Subcutaneous adipose tissue (tissue), 4 donors: ENCODE measurements around the gene HOXD10. TPM values are rescaled to one million over a fixed set of nuclear protein-coding genes. Genes with fewer than 3 reads are reported as not detected.

Experiments
- total RNA-seq, 4 donors: library from RNA; depleted of rRNA; stranded (reverse); fragments of >200 nt; gene quantifications; one replicate each; pipeline ENCODE4 v1.1.0, GENCODE V29; 2016
- TF ChIP-seq, protein P1 (sequence below): fragments of 450-650 bp; IDR thresholded peaks from one replicate; pipeline ENCODE4 v1.5.1; 2016; ENCODE audit warnings: low read depth, mild to moderate bottlenecking, control low read depth, antibody characterized with exemption, moderate library complexity

HOXD10 gene
- total RNA-seq, 4 donors from 2014 or later = 0.17 to 0.66 TPM; not detected in 2

DNA sequence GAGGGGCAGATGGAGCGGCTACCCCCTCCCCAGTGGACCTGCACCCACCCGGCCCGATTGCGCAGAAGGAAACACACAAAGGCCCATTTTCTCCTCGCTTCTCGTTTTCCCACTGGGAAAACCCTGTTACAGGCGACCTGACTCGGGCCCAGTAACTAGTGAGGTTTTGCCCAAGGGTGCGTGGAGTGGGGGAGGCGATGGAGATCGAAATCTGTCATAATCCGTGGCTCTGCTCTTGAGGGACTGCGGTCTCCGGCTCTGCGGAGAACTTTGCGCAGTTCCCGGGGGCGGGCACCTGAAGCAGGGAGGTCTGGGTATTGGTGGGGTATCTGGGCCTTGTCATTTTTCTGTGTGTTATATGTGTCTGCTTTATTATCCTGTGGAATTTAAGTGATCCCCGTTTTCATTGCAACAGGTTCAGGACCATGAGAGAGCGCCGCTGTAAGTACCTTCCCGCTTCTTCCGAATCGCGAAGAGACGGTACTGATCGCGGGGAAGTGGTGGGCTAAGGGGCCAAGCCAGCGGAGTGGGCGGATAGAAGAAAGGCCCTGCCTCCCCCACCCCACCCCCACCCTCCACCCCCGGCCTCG, 30.7 kb downstream of the HOXD10 start:
- TF ChIP-seq, protein P1, sequence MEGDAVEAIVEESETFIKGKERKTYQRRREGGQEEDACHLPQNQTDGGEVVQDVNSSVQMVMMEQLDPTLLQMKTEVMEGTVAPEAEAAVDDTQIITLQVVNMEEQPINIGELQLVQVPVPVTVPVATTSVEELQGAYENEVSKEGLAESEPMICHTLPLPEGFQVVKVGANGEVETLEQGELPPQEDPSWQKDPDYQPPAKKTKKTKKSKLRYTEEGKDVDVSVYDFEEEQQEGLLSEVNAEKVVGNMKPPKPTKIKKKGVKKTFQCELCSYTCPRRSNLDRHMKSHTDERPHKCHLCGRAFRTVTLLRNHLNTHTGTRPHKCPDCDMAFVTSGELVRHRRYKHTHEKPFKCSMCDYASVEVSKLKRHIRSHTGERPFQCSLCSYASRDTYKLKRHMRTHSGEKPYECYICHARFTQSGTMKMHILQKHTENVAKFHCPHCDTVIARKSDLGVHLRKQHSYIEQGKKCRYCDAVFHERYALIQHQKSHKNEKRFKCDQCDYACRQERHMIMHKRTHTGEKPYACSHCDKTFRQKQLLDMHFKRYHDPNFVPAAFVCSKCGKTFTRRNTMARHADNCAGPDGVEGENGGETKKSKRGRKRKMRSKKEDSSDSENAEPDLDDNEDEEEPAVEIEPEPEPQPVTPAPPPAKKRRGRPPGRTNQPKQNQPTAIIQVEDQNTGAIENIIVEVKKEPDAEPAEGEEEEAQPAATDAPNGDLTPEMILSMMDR = no peak

DNA sequence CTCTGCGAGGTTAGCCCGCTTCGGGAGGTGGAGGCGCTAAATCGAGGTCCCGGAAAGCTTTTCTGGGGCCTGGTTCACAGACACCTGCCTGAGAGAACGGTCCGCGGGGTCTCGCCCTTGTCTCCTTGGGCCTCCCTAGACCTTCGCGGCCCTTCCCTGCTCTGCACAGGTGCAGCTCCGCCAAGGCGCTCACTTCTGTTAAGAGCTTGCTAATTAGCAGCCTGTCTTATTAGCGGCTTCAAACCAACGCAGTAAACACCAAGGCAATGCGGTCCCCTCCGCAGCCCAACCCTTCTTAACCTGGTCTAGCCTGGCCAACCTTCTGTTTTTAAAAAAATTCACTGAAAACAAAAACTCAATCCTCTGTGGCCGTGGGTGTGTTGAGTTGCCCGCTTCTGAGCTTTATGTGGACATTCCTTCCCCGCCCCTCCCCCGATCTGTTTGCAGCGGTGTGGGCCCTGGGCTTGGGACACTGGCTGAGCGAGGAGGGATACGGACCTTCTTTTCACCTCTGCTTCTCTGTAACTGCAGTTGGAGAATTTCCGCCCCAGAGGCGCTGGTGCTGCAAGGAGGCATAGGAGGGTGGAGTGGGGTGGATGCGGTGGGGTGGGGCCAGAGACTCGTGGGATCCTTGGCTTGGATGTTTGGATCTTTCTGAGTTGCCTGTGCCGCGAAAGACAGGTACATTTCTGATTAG, 31.4 kb downstream of the HOXD10 start:
- TF ChIP-seq, protein P1 = no peak

DNA sequence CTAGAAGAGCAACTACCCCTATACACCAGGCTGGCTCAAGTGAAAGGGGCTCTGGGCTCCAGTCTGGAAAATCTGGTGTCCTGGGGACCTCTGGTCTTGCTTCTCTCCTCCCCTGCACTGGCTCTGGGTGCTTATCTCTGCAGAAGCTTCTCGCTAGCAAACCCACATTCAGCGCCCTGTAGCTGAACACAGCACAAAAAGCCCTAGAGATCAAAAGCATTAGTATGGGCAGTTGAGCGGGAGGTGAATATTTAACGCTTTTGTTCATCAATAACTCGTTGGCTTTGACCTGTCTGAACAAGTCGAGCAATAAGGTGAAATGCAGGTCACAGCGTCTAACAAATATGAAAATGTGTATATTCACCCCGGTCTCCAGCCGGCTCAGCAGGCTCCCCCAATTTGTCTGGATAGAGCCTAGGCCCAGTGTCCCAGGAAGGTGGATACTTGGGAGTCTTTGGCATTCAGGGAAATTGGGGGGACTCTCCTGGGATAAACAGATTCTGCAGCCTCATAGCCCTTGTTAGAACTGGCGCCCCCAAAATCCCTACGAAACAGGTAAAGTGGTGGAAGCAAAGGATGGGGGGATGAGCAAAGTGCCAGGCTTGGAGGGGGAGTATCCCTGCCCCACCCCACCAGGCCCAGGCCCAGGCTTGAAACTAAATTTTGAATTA, 32.3 kb downstream of the HOXD10 start:
- TF ChIP-seq, protein P1 = no peak

DNA sequence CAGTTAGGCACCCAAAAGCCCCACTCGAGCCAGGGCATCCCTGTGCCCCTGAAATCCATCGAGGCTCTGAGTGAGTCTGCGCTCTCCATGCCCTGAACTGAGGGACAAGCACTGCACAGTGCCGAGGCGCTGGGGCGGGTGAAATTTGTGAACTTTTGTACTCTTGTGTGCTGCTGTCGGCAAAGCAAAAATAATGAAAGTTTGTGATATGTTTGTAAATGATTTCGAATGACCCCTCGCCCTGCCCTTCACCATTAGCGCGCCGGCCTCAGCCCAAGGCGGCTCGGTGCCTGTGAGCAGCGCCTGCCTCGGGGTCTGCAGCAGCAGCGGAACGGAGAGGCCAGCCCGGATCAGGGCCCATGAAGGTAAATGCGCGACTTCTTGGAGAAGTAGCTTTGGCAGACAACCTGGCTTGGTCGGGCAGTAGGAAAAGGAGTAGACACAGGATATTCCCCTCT, 32.9 kb downstream of the HOXD10 start:
- TF ChIP-seq, protein P1 = no peak

DNA sequence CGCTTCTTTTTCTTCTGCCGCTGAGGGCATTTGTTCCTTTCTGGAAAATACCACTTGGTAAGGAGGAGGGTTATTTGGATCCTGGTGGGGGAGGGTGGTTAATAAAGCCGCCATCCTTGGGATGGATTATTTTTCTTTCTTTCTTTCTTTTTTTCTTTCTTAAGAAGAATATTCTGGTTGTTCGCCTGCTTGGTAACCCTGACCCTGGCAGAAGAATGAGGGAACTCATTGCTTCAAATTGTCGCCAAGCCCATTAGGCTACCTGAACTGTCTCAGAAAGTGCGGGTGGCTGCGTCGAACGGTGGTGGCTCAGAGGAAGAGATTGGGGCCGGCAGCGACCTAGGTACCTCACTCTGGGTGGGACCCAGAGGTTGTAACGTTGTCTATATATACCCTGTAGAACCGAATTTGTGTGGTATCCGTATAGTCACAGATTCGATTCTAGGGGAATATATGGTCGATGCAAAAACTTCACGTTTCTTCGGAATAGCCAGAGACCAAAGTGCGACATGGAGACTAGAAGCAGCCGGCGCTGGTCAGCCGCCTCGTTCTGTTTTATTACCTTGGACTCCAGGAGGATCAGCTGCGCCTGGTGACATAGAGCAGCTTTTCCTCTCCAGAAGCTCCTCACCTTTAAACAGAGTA, 33.5 kb downstream of the HOXD10 start:
- TF ChIP-seq, protein P1 = no peak

DNA sequence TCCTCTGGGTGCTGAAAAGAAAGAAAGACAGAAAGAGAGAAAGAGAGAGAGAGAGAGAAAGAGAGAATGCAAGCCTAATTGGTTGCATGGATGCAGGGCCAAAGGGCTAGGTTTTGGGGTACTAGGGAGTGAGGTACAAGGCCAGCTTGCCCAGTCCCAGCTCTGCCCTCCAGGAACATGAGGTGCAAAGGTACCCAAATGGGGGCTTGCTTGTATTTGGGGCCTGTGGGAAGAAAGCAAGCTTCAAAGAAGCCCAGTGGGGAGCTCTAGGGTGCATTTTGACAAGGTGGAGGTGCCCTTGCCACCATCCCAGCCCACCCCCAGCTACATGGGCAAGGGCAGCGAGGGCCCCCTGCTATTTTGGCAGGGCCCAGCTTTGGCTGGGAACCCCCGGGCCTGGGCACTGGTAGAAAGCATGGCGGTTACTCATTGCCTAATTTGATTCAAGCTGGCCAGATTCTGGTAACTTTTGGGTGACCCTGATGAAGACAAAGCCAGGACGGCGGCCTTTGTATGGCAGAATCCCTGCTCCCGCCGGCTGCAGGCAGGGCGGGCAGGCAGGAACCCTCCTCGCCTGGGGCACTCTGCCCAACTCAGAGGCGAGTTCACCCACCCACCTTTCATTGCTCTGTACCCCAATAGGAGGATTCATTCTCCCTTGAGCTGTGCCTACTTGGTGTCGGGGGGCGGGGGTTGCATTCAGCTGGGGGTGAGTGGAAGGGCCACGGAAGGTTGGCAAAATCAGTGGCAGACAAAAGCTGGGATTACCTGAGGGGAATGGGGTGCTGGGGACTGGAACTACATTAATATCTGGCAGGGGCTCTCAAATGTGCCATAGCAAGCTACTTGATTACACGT, 34.2 kb downstream of the HOXD10 start:
- TF ChIP-seq, protein P1 = no peak
